GM20000 (cell line): ENCODE measurements around the gene SH2D4B.

ENCODE experiments used
- DNase-seq: peaks from one replicate; pipeline ENCODE4 v3.0.0; 2012; ENCODE audit warnings: low spot score
- CTCF ChIP-seq: IDR thresholded peaks from 2 replicates; pipeline ENCODE4 v1.5.1; 2012; ENCODE audit warnings: mild to moderate bottlenecking, control low read depth; ENCODE audit errors: extremely low read depth, missing control alignments

Gene SH2D4B

DNA sequence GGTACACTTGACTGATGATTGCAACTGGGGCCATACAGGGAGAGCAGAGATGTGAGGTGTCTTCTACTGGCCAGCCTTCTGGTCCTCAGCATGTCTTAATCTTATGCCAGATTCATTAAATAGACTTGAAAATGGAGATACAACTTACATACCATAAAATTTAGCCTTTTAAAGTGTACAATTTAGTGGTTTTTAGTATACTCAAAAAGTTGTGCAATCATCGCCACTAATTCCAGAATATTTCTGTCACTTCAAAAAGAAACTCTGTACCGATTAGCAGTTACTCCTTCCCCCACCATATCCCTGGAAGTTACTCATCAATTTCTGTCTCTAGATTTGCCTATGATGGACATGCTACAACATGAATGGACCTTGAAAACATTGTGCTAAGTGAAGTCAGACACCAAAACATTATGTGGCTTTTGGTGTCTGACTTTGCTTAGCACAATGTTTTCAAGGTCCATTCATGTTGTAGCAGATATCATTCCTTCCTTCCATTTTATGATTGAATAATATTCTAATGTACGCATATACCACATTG, 53.0 kb downstream of the SH2D4B start:
- no peak for TF ChIP-seq CTCF
- no peak for DNase-seq

- DNase-seq = peak; percentile 63
- peak; percentile 81 for TF ChIP-seq CTCF
Observed at GRCh38 chr10:80596391-80597257, 58.9 kb downstream of the SH2D4B start.

DNA sequence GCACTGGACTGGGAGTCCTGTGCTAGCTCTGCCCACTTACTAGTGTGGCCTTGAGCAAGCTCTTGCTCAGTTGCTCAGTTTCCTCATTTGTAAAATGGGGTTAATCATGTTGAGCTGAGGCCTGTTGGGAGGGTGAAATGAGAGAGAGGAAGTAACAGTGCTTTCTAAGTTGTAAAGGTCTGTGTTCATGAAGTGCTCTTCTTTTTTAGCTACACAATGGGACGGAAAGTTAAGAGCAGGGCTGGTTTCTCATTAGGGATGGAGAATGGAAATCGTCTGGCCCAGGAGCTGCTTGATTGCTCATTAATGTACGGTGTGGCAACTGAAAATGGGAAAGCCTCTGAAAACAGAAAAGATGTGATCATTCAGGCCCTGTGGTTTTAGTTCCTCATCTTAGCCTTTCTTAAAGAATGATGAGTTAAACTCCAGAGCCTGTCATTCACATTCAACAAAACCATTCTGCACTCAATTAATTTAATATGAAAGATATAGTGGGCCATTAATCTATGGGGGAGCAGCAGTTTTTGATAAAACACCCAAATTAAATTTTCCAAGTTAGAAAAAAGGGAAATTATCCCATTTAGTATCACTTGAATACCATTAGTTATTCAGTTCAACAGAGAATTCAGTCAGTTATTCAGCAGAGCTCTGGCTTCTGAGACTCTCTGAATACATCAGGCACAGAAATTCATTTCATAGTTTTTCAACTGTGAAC, 60.5 kb downstream of the SH2D4B start:
- DNase-seq = peak; percentile 61
- no peak for TF ChIP-seq CTCF

DNA sequence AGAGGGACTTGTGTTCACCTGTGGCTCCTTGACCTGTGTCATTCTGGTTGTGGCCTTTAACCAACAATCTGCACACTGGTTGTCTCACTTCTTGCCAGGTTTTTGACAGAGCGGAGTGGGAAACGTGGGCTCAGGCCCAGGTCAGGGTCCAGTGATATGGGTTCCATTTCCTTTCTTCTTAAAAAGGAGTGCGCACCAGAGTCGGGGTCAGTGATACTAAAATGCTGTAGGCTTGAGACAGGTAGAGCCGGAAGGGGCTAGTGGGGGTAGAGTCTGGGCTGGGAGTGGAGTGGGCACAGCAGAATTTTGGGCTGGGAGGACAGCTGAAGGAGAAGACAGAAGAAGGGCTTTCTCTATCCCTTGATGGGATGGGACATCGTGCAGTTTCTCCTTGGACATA, 61.2 kb downstream of the SH2D4B start:
- no peak for TF ChIP-seq CTCF
- no peak for DNase-seq

DNA sequence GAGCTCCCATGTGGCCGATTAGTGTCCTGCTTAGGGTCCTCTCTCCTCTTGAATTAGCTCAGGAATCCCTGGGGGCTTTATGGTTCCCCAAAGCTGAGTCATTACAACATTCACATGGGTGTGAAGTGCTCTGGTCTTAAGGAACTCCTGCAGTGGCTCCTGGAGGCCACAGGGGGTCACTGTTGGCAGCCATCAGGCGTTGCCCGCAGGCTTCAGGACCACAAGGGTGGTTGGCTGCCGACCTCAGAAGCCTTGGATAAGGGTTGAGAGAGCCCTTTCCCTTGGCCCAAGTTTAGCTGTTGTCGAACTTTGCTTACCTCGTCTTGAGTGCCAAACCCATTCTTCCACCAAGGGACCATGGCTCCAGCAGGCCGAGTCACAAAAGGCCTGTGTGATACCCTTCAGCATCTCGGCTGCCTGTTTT, 61.7 kb downstream of the SH2D4B start:
- peak; percentile 81 for DNase-seq
- peak; percentile 54 for TF ChIP-seq CTCF

- TF ChIP-seq CTCF = no peak
- DNase-seq = no peak
Observed at GRCh38 chr10:80600256-80600655, 62.6 kb downstream of the SH2D4B start.

DNA sequence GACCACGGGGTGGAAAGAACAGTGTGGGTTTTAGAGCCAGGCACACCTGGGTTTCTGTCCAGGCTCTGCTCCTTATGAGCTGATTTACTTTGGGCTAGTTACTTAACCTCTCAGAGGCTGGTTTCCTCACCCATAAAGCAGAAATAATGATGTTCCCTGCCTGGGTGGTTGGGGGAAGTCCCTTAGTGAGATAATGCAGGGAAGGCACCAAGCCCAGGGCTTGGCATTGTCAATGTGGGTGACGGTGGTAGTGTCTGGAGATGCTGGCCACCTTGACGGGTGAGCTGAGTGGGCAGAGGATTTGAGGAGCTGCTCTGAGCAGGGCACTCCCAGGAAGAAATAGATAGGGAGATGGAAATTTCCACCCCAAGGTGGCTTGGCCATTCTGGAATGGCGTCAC, 65.2 kb downstream of the SH2D4B start:
- TF ChIP-seq CTCF = no peak
- no peak for DNase-seq
